ENCODE data around the gene TPRX2. TPM values are rescaled to one million over a fixed set of nuclear protein-coding genes. Genes with fewer than 3 reads are reported as not detected.

Gene TPRX2
- total and polyA plus RNA-seq, 2 donors (not counting 1 experiment from before 2014, with no cell fraction given) = not detected

DNA sequence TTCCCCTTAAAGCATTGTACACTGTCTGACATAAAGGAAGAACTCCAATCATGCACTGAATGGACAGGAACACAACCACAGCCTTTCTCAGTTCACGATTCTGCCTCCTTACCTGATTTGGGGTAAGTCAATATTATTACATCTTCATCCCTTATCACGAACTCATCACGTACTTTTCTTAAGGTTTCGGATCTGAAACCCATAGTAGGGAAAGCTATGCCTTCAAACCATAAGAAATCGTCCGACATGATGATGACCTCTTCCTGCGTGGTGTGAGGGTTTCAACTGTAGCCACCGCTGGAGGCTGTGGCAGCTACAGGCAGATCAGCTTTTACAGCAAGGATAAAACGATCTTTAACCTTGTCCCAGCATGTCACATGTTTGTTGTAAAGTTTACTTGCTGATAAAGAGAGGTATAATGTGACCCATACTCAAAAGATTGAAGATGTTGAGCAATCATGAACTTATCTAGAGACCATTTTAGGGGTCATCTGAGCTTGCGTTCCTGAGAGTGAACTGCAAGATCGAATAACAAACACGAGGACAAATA, 27.1 kb downstream of the TPRX2 start, which contains the start of gene SULT2A1:
SULT2A1 (minus strand) TSS at position 306 of the 550 bp plus-strand sequence; CDS start at position 248, 58 bp downstream.
- Histone ChIP-seq H3K27ac (ENCODE audit: insufficient read depth, low read length) (no peak within 1 kb of the TSS), H4K20me1 (ENCODE audit: control insufficient read depth, extremely low read depth, insufficient read depth, low read length) (no peaks in the 10 kb centered on the region), H3K27me3 (ENCODE audit: control insufficient read depth, insufficient read depth, low read length) (no peaks in the 10 kb centered on the region), H3K79me2 (ENCODE audit: control insufficient read depth, insufficient read depth, low read length) (no peaks in the 10 kb centered on the region), H3K4me1 (ENCODE audit: control insufficient read depth, extremely low read depth, insufficient read depth, low read length) (no peaks in the 10 kb centered on the region), H2AFZ (ENCODE audit: low read length) (no peak within 1 kb of the TSS), H3K36me3 (ENCODE audit: control insufficient read depth, insufficient read depth, low read length) (no peaks in the 10 kb centered on the region), H3K9ac (ENCODE audit: insufficient read depth, low read length) (no peak within 1 kb of the TSS), H3K4me2 (ENCODE audit: extremely low read depth, insufficient read depth, low read length) (no peak within 1 kb of the TSS), H3K9me3 (ENCODE audit: control insufficient read depth, insufficient read depth, low read depth, low read length) (no peaks in the 10 kb centered on the region), H3K4me3 (replicated peaks in 1 of 4; ENCODE audit: control extremely low read depth in 1 of 4, insufficient read depth in 1 of 4, low read depth in 3 of 4, low read length in 4 of 4) (no peak within 1 kb of the TSS)
- no peak for DNase-seq (ENCODE audit: low read depth in 2 of 2)
- TF ChIP-seq EZH2 (IDR thresholded peaks at IDR 0.05; ENCODE audit: low read length, missing control alignments) = no peak
- TF ChIP-seq, protein P1, sequence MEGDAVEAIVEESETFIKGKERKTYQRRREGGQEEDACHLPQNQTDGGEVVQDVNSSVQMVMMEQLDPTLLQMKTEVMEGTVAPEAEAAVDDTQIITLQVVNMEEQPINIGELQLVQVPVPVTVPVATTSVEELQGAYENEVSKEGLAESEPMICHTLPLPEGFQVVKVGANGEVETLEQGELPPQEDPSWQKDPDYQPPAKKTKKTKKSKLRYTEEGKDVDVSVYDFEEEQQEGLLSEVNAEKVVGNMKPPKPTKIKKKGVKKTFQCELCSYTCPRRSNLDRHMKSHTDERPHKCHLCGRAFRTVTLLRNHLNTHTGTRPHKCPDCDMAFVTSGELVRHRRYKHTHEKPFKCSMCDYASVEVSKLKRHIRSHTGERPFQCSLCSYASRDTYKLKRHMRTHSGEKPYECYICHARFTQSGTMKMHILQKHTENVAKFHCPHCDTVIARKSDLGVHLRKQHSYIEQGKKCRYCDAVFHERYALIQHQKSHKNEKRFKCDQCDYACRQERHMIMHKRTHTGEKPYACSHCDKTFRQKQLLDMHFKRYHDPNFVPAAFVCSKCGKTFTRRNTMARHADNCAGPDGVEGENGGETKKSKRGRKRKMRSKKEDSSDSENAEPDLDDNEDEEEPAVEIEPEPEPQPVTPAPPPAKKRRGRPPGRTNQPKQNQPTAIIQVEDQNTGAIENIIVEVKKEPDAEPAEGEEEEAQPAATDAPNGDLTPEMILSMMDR (conservative IDR thresholded peaks at IDR 0.05 in 1 of 2, IDR thresholded peaks at IDR 0.05 in 1 of 2; ENCODE audit: low read depth in 1 of 2, low read length in 2 of 2) = no peak

DNA sequence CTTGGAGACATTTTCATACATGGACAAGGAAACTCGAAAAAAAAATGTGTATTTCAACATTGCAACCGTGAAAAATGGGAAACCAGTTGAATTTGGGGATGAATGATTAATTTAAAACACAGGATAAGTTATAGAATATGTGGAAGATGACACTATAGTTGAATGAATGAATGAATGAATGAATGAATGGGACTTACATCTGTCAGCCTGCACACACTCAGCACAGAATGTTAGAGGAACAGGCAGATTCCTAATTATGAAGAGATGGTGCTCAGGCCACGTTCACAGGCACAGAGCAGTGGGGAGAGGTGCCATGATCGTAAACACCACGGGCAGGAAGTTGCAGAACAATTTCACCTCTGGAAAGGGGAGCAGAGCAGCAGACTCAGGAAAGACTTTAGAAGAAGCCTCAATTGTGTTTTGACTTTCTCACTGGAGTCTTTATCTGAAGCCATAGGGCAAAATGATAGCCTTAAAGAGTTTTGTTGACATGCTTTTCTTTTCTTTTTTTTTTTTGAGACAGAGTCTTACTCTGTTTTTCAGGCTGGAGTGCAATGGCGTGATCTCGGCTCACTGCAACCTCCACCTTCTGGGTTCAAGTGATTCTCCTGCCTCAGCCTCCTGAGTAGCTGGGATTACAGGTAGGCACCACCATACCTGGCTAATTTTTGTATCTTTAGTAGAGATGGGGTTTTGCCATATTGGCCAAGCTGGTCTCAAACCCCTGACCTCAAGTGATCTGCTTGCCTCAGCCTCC, 32.0 kb downstream of the TPRX2 start:
- no peak overlapping the region for H3K4me3 ChIP-seq (replicated peaks in 1 of 4; ENCODE audit: control extremely low read depth in 1 of 4, insufficient read depth in 1 of 4, low read depth in 3 of 4, low read length in 4 of 4)
- TF ChIP-seq EZH2 (IDR thresholded peaks at IDR 0.05; ENCODE audit: low read length, missing control alignments) = no peak
- TF ChIP-seq, protein P1 (conservative IDR thresholded peaks at IDR 0.05 in 1 of 2, IDR thresholded peaks at IDR 0.05 in 1 of 2; ENCODE audit: low read depth in 1 of 2, low read length in 2 of 2) = no peak
- no peak overlapping the region for H3K9ac ChIP-seq (ENCODE audit: insufficient read depth, low read length)
- no peaks in the 10 kb centered on the region for H3K27me3 ChIP-seq (ENCODE audit: control insufficient read depth, insufficient read depth, low read length)
- no peaks in the 10 kb centered on the region for H4K20me1 ChIP-seq (ENCODE audit: control insufficient read depth, extremely low read depth, insufficient read depth, low read length)
- H3K9me3 ChIP-seq (ENCODE audit: control insufficient read depth, insufficient read depth, low read depth, low read length) = no peaks in the 10 kb centered on the region
- no peak for DNase-seq (ENCODE audit: low read depth in 2 of 2)
- no peak overlapping the region for H3K27ac ChIP-seq (ENCODE audit: insufficient read depth, low read length)
- no peak overlapping the region for H2AFZ ChIP-seq (ENCODE audit: low read length)
- no peaks in the 10 kb centered on the region for H3K4me1 ChIP-seq (ENCODE audit: control insufficient read depth, extremely low read depth, insufficient read depth, low read length)
- H3K4me2 ChIP-seq (ENCODE audit: extremely low read depth, insufficient read depth, low read length) = no peak overlapping the region
- no peaks in the 10 kb centered on the region for H3K36me3 ChIP-seq (ENCODE audit: control insufficient read depth, insufficient read depth, low read length)
- H3K79me2 ChIP-seq (ENCODE audit: control insufficient read depth, insufficient read depth, low read length) = no peaks in the 10 kb centered on the region

DNA sequence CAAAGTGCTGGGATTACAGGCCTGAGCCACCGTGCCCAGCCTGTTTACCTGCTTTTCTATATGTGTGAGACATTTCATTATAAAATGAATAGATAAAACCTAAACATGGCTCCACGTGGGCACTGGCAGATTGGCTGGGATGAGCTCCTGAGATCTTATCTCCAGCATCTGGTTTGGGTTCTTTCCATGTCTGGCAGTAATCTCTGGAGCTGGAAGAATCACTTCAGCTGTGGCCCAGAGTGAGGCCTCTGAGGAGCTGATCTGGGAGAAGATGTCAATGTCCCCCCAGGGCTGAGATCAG, 32.5 kb downstream of the TPRX2 start:
- H3K36me3 ChIP-seq (ENCODE audit: control insufficient read depth, insufficient read depth, low read length) = no peaks in the 10 kb centered on the region
- H3K4me1 ChIP-seq (ENCODE audit: control insufficient read depth, extremely low read depth, insufficient read depth, low read length) = no peaks in the 10 kb centered on the region
- no peak overlapping the region for H3K4me2 ChIP-seq (ENCODE audit: extremely low read depth, insufficient read depth, low read length)
- TF ChIP-seq, protein P1 (conservative IDR thresholded peaks at IDR 0.05 in 1 of 2, IDR thresholded peaks at IDR 0.05 in 1 of 2; ENCODE audit: low read depth in 1 of 2, low read length in 2 of 2) = no peak
- no peak for TF ChIP-seq EZH2 (IDR thresholded peaks at IDR 0.05; ENCODE audit: low read length, missing control alignments)
- H3K9ac ChIP-seq (ENCODE audit: insufficient read depth, low read length) = no peak overlapping the region
- no peak overlapping the region for H2AFZ ChIP-seq (ENCODE audit: low read length)
- H3K9me3 ChIP-seq (ENCODE audit: control insufficient read depth, insufficient read depth, low read depth, low read length) = no peaks in the 10 kb centered on the region
- H3K27me3 ChIP-seq (ENCODE audit: control insufficient read depth, insufficient read depth, low read length) = no peaks in the 10 kb centered on the region
- no peak overlapping the region for H3K4me3 ChIP-seq (replicated peaks in 1 of 4; ENCODE audit: control extremely low read depth in 1 of 4, insufficient read depth in 1 of 4, low read depth in 3 of 4, low read length in 4 of 4)
- H3K79me2 ChIP-seq (ENCODE audit: control insufficient read depth, insufficient read depth, low read length) = no peaks in the 10 kb centered on the region
- no peak overlapping the region for H3K27ac ChIP-seq (ENCODE audit: insufficient read depth, low read length)
- no peaks in the 10 kb centered on the region for H4K20me1 ChIP-seq (ENCODE audit: control insufficient read depth, extremely low read depth, insufficient read depth, low read length)
- DNase-seq (ENCODE audit: low read depth in 2 of 2) = no peak
